ENCODE measurements around the gene DNASE1L3.

- TF ChIP-seq CTCF (IDR thresholded peaks at IDR 0.05) (no peak), POLR2A (IDR thresholded peaks at IDR 0.05) (no peak), POLR2AphosphoS5 (IDR thresholded peaks at IDR 0.05) (no peak), EP300 (IDR thresholded peaks at IDR 0.05) (no peak)
Measured at GRCh38 chr3:58184309-58184981, 26.3 kb downstream of the DNASE1L3 start.

Data from gastroesophageal sphincter (tissue), 3 donors.